Measurements from ENCODE around the gene SCAF4. TPM values are rescaled to one million over a fixed set of nuclear protein-coding genes. Genes with fewer than 3 reads are reported as not detected.

SCAF4 gene
- total and polyA plus RNA-seq, 9 of the 15 experiments (the other 6 are each of a cell fraction or from before 2014, with no cell fraction given): 2.3 to 55.7 (median 17.2) TPM

GRCh38 chr21:31731056-31731856, 662 bp downstream of the SCAF4 start (continued):
- TF ChIP-seq JUN (IDR thresholded peaks at IDR 0.05; ENCODE audit: borderline replicate concordance, low read depth, low read length): no peak
- peak; percentile 78; the same call in 1 of the 2 replicates for TF ChIP-seq JUN (CRISPR knock-in tag; IDR thresholded peaks at IDR 0.05; ENCODE audit: borderline replicate concordance)
- TF ChIP-seq TRIM24 (IDR thresholded peaks at IDR 0.05): no peak
- TF ChIP-seq EGR1 (conservative IDR thresholded peaks at IDR 0.05): peak; percentile 59
- peak; percentile 42; the same call in 1 of the 2 replicates for TF ChIP-seq BRD4 (IDR thresholded peaks at IDR 0.05)
- TF ChIP-seq NR2C2 (CRISPR knock-in tag; IDR thresholded peaks at IDR 0.05): no peak
- peak; percentile 82 for TF ChIP-seq NR2C2 (tag; IDR thresholded peaks at IDR 0.05)
- peak; percentile 2 for TF ChIP-seq SAP30 (IDR thresholded peaks at IDR 0.05; ENCODE audit: borderline replicate concordance, insufficient read depth, low read depth, low read length, poor library complexity, severe bottlenecking)
- TF ChIP-seq USF1 (CRISPR knock-in tag; IDR thresholded peaks at IDR 0.05): no peak
- peak; percentile 86 for TF ChIP-seq RBBP5 (IDR thresholded peaks at IDR 0.05; ENCODE audit: borderline replicate concordance, insufficient read depth, low read length, poor library complexity, severe bottlenecking)
- TF ChIP-seq ID3 (CRISPR knock-in tag; IDR thresholded peaks at IDR 0.05): no peak
- peak; percentile 82 for TF ChIP-seq ID3 (tag; IDR thresholded peaks at IDR 0.05)
- 0 out of 2 replicates have a peak, but pooled peaks have one; percentile 80 for TF ChIP-seq ZNF830 (CRISPR knock-in tag; IDR thresholded peaks at IDR 0.05)
- no peak for TF ChIP-seq MTA1 (IDR thresholded peaks at IDR 0.05; ENCODE audit: borderline replicate concordance)
- no peak for TF ChIP-seq FOS (IDR thresholded peaks at IDR 0.05; ENCODE audit: extremely low read depth, insufficient read length)
- TF ChIP-seq U2AF1 (optimal IDR thresholded peaks at IDR 0.05; ENCODE audit: low read depth, low read length): peak; percentile 83
- peak; percentile 71; the same call in 1 of the 2 replicates for TF ChIP-seq GABPA (tag; conservative IDR thresholded peaks at IDR 0.05; ENCODE audit: low read depth)
- TF ChIP-seq UBTF (IDR thresholded peaks at IDR 0.05; ENCODE audit: borderline replicate concordance in 1 of 2, low read depth in 2 of 2, low read length in 2 of 2): peak in 1 of 2 experiments; percentile 9; a peak in 1 of 4 replicates
- peak; percentile 44 for TF ChIP-seq GABPB1 (CRISPR knock-in tag; IDR thresholded peaks at IDR 0.05)
- 0 out of 2 replicates have a peak, but pooled peaks have one; percentile 2 for TF ChIP-seq TFAP4 (CRISPR knock-in tag; IDR thresholded peaks at IDR 0.05; ENCODE audit: borderline replicate concordance)
- TF ChIP-seq NCOA1 (IDR thresholded peaks at IDR 0.05; ENCODE audit: low read depth): no peak
- no peak for TF ChIP-seq CGGBP1 (CRISPR knock-in tag; IDR thresholded peaks at IDR 0.05)

Data from K562 (cell line).